Activated CD8-positive, alpha-beta T cell treated with anti-CD3 and anti-CD28 coated beads for 36 hours (primary cell): ENCODE data around the gene PRKG1. TPM values are rescaled to one million over a fixed set of nuclear protein-coding genes. Genes with fewer than 3 reads are reported as not detected.

ENCODE experiments used
- ATAC-seq: fragments of 200-7000 bp; cut with Tn5 transposase; one replicate; pipeline ENCODE4 v1.10.0; 2021; ENCODE audit warnings: mild to moderate bottlenecking, moderate library complexity
- CTCF ChIA-PET: fragments of 350-600 bp; sonication (Branson Sonifier 250); formaldehyde crosslinking; loops from one replicate; lab custom pipeline; 2021; ENCODE audit warnings: antibody characterized with exemption; lab: Charles Lee
- POLR2A ChIA-PET: fragments of 350-600 bp; sonication (Branson Sonifier 250); formaldehyde crosslinking; loops from one replicate; lab custom pipeline; 2021; ENCODE audit warnings: antibody characterized with exemption; lab: Charles Lee
- DNase-seq: peaks from one replicate; pipeline ENCODE4 v3.0.0-alpha.2; 2020
- H3K27ac Mint-ChIP-seq: one replicate; pipeline ENCODE4 v1.8.0; 2021; ENCODE audit warnings: mild to moderate bottlenecking, mixed read lengths
- H3K27me3 Mint-ChIP-seq: one replicate; pipeline ENCODE4 v1.8.0; 2021; ENCODE audit warnings: mixed read lengths
- H3K36me3 Mint-ChIP-seq: one replicate; pipeline ENCODE4 v1.8.0; 2021; ENCODE audit warnings: low read depth, mixed read lengths
- H3K4me1 Mint-ChIP-seq: one replicate; pipeline ENCODE4 v1.8.0; 2021; ENCODE audit warnings: low read depth, mixed read lengths
- H3K4me3 Mint-ChIP-seq: one replicate; pipeline ENCODE4 v1.8.0; 2021; ENCODE audit warnings: mild to moderate bottlenecking, moderate library complexity, mixed read lengths
- H3K9me3 Mint-ChIP-seq: one replicate; pipeline ENCODE4 v1.8.0; 2021; ENCODE audit warnings: mixed read lengths
- CTCF ChIP-seq: fragments of 200-600 bp; IDR thresholded peaks from one replicate; pipeline ENCODE4 v1.8.0; 2022; ENCODE audit warnings: antibody characterized with exemption, mild to moderate bottlenecking
- intact Hi-C: fragments of 100-400 bp; cut with micrococcal nuclease; formaldehyde crosslinking; loops from one replicate; pipeline ENCODE4 v1.10.0; 2022
- total RNA-seq, 2 experiments: library from RNA; stranded (reverse); gene quantifications; one replicate each; pipeline ENCODE4 v1.2.3, GENCODE V29; 2021

The PRKG1 gene
- total RNA-seq, 2 experiments from 2014 or later, result not detected

GRCh38 chr10:52043811-52044210 is 969.5 kb downstream of the PRKG1 start:
- H3K4me3 Mint-ChIP-seq, result no peak overlapping the region
- H3K9me3 Mint-ChIP-seq, result no peaks in the 10 kb centered on the region
- H3K27ac Mint-ChIP-seq, result no peak overlapping the region
- ChIA-PET CTCF (no interaction called here), POLR2A (no interaction called here)
- no peaks in the 10 kb centered on the region for H3K36me3 Mint-ChIP-seq
- no peak for TF ChIP-seq CTCF
- no peak for ATAC-seq
- no peaks in the 10 kb centered on the region for H3K4me1 Mint-ChIP-seq
- DNase-seq, result no peak
- intact Hi-C loops, result no loop called here
- H3K27me3 Mint-ChIP-seq, result peaks cover 3% of the 10 kb centered on the region

- Mint-ChIP-seq H3K27me3 (no peaks in the 10 kb centered on the region), H3K36me3 (no peaks in the 10 kb centered on the region), H3K4me3 (no peak overlapping the region), H3K9me3 (no peaks in the 10 kb centered on the region), H3K4me1 (no peaks in the 10 kb centered on the region), H3K27ac (no peak overlapping the region)
- ATAC-seq (no peak), DNase-seq (no peak)
- POLR2A ChIA-PET, result no interaction called here
- CTCF ChIA-PET, result no interaction called here
- no peak for TF ChIP-seq CTCF
- intact Hi-C loops, result no loop called here
These were observed 973.8 kb downstream of the PRKG1 start for GRCh38 chr10:52048051-52048450.

GRCh38 chr10:52050429-52051047 is 976.3 kb downstream of the PRKG1 start:
- Mint-ChIP-seq H3K4me3 (no peak overlapping the region), H3K36me3 (no peaks in the 10 kb centered on the region), H3K27ac (no peak overlapping the region), H3K4me1 (no peaks in the 10 kb centered on the region), H3K27me3 (no peaks in the 10 kb centered on the region), H3K9me3 (no peaks in the 10 kb centered on the region)
- DNase-seq (no peak), ATAC-seq (no peak)
- CTCF ChIA-PET, result no interaction called here
- TF ChIP-seq CTCF, result no peak
- intact Hi-C loops, result no loop called here
- POLR2A ChIA-PET, result no interaction called here

GRCh38 chr10:52053497-52053896 is 979.2 kb downstream of the PRKG1 start:
- no peak overlapping the region for H3K4me3 Mint-ChIP-seq
- no peaks in the 10 kb centered on the region for H3K27me3 Mint-ChIP-seq
- H3K36me3 Mint-ChIP-seq, result no peaks in the 10 kb centered on the region
- no peak for TF ChIP-seq CTCF
- H3K4me1 Mint-ChIP-seq, result no peaks in the 10 kb centered on the region
- intact Hi-C loops, result no loop called here
- ChIA-PET POLR2A (no interaction called here), CTCF (no interaction called here)
- H3K27ac Mint-ChIP-seq, result no peak overlapping the region
- DNase-seq, result no peak
- H3K9me3 Mint-ChIP-seq, result no peaks in the 10 kb centered on the region
- ATAC-seq, result no peak

GRCh38 chr10:52056291-52056690 is 982.0 kb downstream of the PRKG1 start:
- no peak for TF ChIP-seq CTCF
- no peak for ATAC-seq
- no peak for DNase-seq
- Mint-ChIP-seq H3K27me3 (no peaks in the 10 kb centered on the region), H3K4me1 (no peaks in the 10 kb centered on the region), H3K27ac (no peak overlapping the region), H3K4me3 (no peak overlapping the region), H3K36me3 (no peaks in the 10 kb centered on the region), H3K9me3 (no peaks in the 10 kb centered on the region)
- ChIA-PET CTCF (interaction anchor here (1.0 kb wide), 1 partner anchor 52 kb away, joined by 3 read pairs; no protein-coding TSS in a partner anchor), POLR2A (interaction anchor here (0.7 kb wide), 1 partner anchor 1048 kb away, joined by 3 read pairs; no protein-coding TSS in a partner anchor)
- intact Hi-C loops, result no loop called here
